Measurements from ENCODE around the gene STARD5. TPM values are rescaled to one million over a fixed set of nuclear protein-coding genes. Genes with fewer than 3 reads are reported as not detected.

The STARD5 gene
- total and polyA plus RNA-seq, 9 of the 15 experiments (the other 6 are each of a cell fraction or from before 2014, with no cell fraction given), result 1.7 to 5.7 (median 2.2) TPM

GRCh38 chr15:81357180-81357686, 33.3 kb upstream of the STARD5 start:
- intact Hi-C loops (cut with micrococcal nuclease), result no loop called here
- DNase-seq (ENCODE audit: extremely low read depth in 1 of 4, low spot score in 3 of 4), result peak; percentile 22 to 47 (median 34)
- WGBS (ENCODE audit: insufficient coverage, low coverage, missing lambda C conversion rate), result under 1% methylated on average over 6 of the region's 6 CpGs

More at GRCh38 chr15:81357180-81357686, 33.3 kb upstream of the STARD5 start:
- Histone ChIP-seq H3K4me2 (ENCODE audit: insufficient read depth, low read length) (no peak overlapping the region), H3K9ac (ENCODE audit: insufficient read depth in 1 of 2, low read depth in 2 of 2, low read length in 2 of 2) (no peak overlapping the region), H4K20me1 (replicated peaks; ENCODE audit: control insufficient read depth, insufficient read depth, low read length) (no peaks in the 10 kb centered on the region), H2AFZ (ENCODE audit: low read depth, low read length) (no peak overlapping the region), H3K27me3 (ENCODE audit: control insufficient read depth in 2 of 2, insufficient read depth in 2 of 2, low read length in 2 of 2) (peaks cover 7 to 32% of the 10 kb centered on the region in 2 experiments), H3K4me3 (no peak overlapping the region), H3K4me1 (replicated peaks in 1 of 2; ENCODE audit: control insufficient read depth in 2 of 2, insufficient read depth in 2 of 2, low read length in 2 of 2) (no peaks in the 10 kb centered on the region), H3K9me1 (ENCODE audit: control insufficient read depth, insufficient read depth, low read length) (no peaks in the 10 kb centered on the region), H3K27ac (ENCODE audit: extremely low read depth, low read depth, low read length) (no peak overlapping the region), H3K9me3 (replicated peaks; ENCODE audit: control insufficient read depth, insufficient read depth, low read depth, low read length) (no peaks in the 10 kb centered on the region), H3K36me3 (ENCODE audit: control insufficient read depth, insufficient read depth, low read length) (no peaks in the 10 kb centered on the region), H3K79me2 (ENCODE audit: control insufficient read depth, insufficient read depth, low read length) (no peaks in the 10 kb centered on the region)
- CTCF ChIA-PET (ENCODE audit: low intra/inter-chr PET ratio), result no interaction called here
- ATAC-seq, result peak; percentile 53; the same call in 2 of the 3 replicates
- TF ChIP-seq TCF15 (CRISPR knock-in tag; IDR thresholded peaks at IDR 0.05) (no peak), CTCF (IDR thresholded peaks at IDR 0.05 in 2 of 3, conservative IDR thresholded peaks at IDR 0.05 in 1 of 3; ENCODE audit: insufficient read depth in 2 of 3, low read depth in 1 of 3, low read length in 3 of 3) (peak; percentile 21 to 32 (median 23); a peak in 2 of 6 replicates), EGR1 (conservative IDR thresholded peaks at IDR 0.05) (peak; percentile 48)
- no TSS peak for BruUV-seq (replicated peaks)
- in situ Hi-C loops (cut with MboI), result no loop called here
- no peak for FAIRE-seq
- POLR2A ChIA-PET, result interaction anchor here (1.1 to 1.2 kb wide), 2 partner anchors 9 to 38 kb away, joined by 4 to 6 read pairs; no protein-coding TSS in a partner anchor
